HG02759 (cell line): ENCODE data around the gene CADPS.

Source experiments
- ATAC-seq: cut with Tn5 transposase; IDR thresholded peaks from one replicate; pipeline ENCODE4 v1.9.1; 2021; ENCODE audit warnings: mild to moderate bottlenecking, moderate library complexity; ENCODE audit not compliant: unreplicated experiment

CADPS gene

GRCh38 chr3:62368705-62369475, 506.3 kb downstream of the CADPS start:
- ATAC-seq: no peak

- no peak for ATAC-seq
These were observed 506.9 kb downstream of the CADPS start for GRCh38 chr3:62368290-62368704.

GRCh38 chr3:62367763-62368195, 507.4 kb downstream of the CADPS start:
- no peak for ATAC-seq

GRCh38 chr3:62366126-62366484, 509.1 kb downstream of the CADPS start:
- no peak for ATAC-seq

- no peak for ATAC-seq
These were observed 509.7 kb downstream of the CADPS start for GRCh38 chr3:62365391-62366125.

- no peak for ATAC-seq
These were observed 511.0 kb downstream of the CADPS start for GRCh38 chr3:62364191-62364590.

GRCh38 chr3:62363275-62363674, 511.9 kb downstream of the CADPS start:
- no peak for ATAC-seq

GRCh38 chr3:62361824-62362223, 513.4 kb downstream of the CADPS start:
- peak; percentile 30 for ATAC-seq

GRCh38 chr3:62361261-62361660, 514.0 kb downstream of the CADPS start:
- ATAC-seq: peak; percentile 95

- no peak for ATAC-seq
These were observed 515.7 kb downstream of the CADPS start for GRCh38 chr3:62359531-62359930.

- ATAC-seq: no peak
These were observed 518.9 kb downstream of the CADPS start for GRCh38 chr3:62356356-62356755.

GRCh38 chr3:62355703-62356102, 519.5 kb downstream of the CADPS start:
- no peak for ATAC-seq
